ENCODE results near the gene ADAM12.

ADAM12 gene

GRCh38 chr10:126334272-126334671 is 54.0 kb downstream of the ADAM12 start:
- no peak overlapping the region for H3K4me3 ChIP-seq (ENCODE audit: control insufficient read depth, low read depth, low read length)
- DNase-seq (ENCODE audit: low read depth): no peak
- no peak for TF ChIP-seq CTCF (conservative IDR thresholded peaks at IDR 0.05; ENCODE audit: control insufficient read depth, insufficient read depth, low read depth, low read length)

- TF ChIP-seq CTCF (conservative IDR thresholded peaks at IDR 0.05; ENCODE audit: control insufficient read depth, insufficient read depth, low read depth, low read length): no peak
- H3K4me3 ChIP-seq (ENCODE audit: control insufficient read depth, low read depth, low read length): no peak overlapping the region
- no peak for DNase-seq (ENCODE audit: low read depth)
Observed at GRCh38 chr10:126332576-126332975, 55.7 kb downstream of the ADAM12 start.

GRCh38 chr10:126331101-126331500 is 57.2 kb downstream of the ADAM12 start:
- DNase-seq (ENCODE audit: low read depth): peak; percentile 85
- no peak overlapping the region for H3K4me3 ChIP-seq (ENCODE audit: control insufficient read depth, low read depth, low read length)
- no peak for TF ChIP-seq CTCF (conservative IDR thresholded peaks at IDR 0.05; ENCODE audit: control insufficient read depth, insufficient read depth, low read depth, low read length)

GRCh38 chr10:126324826-126325225 is 63.5 kb downstream of the ADAM12 start:
- no peak overlapping the region for H3K4me3 ChIP-seq (ENCODE audit: control insufficient read depth, low read depth, low read length)
- DNase-seq (ENCODE audit: low read depth): no peak
- no peak for TF ChIP-seq CTCF (conservative IDR thresholded peaks at IDR 0.05; ENCODE audit: control insufficient read depth, insufficient read depth, low read depth, low read length)

GRCh38 chr10:126321440-126321839 is 66.8 kb downstream of the ADAM12 start:
- H3K4me3 ChIP-seq (ENCODE audit: control insufficient read depth, low read depth, low read length): no peak overlapping the region
- DNase-seq (ENCODE audit: low read depth): no peak
- no peak for TF ChIP-seq CTCF (conservative IDR thresholded peaks at IDR 0.05; ENCODE audit: control insufficient read depth, insufficient read depth, low read depth, low read length)

GRCh38 chr10:126317751-126318150 is 70.5 kb downstream of the ADAM12 start:
- DNase-seq (ENCODE audit: low read depth): no peak
- TF ChIP-seq CTCF (conservative IDR thresholded peaks at IDR 0.05; ENCODE audit: control insufficient read depth, insufficient read depth, low read depth, low read length): no peak
- H3K4me3 ChIP-seq (ENCODE audit: control insufficient read depth, low read depth, low read length): no peak overlapping the region

GRCh38 chr10:126315494-126316177 is 72.6 kb downstream of the ADAM12 start:
- DNase-seq (ENCODE audit: low read depth): peak; percentile 79
- no peak overlapping the region for H3K4me3 ChIP-seq (ENCODE audit: control insufficient read depth, low read depth, low read length)
- no peak for TF ChIP-seq CTCF (conservative IDR thresholded peaks at IDR 0.05; ENCODE audit: control insufficient read depth, insufficient read depth, low read depth, low read length)

All from fibroblast of mammary gland (primary cell).